NCI-H2171 (cell line): Measurements from ENCODE around the gene DRG2.

Source experiments
- DNase-seq: peaks from one replicate; lab custom pipeline; 2025; lab: John Stamatoyannopoulos, UW

DRG2 gene

DNA sequence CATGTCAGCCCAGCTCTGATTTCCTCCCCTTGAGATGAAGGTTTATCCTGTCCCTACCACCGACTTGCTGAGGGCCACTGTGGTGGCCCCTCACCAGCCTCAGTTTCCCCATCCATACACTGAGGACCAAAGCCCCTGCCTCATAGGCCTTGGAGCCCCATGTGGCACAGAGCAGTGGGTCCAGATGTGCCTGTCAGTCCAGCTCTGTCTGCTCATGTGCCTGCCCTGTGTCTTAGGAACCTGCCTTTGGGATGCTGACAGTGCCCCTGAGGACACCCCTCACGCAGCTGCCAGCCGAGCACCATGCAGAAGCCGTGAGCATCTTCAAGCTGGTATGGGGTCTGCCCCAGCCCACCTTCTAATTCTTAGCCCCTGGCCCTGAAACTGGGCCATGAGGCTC lies 56.5 kb downstream of the DRG2 start:
- no peak for DNase-seq

DNA sequence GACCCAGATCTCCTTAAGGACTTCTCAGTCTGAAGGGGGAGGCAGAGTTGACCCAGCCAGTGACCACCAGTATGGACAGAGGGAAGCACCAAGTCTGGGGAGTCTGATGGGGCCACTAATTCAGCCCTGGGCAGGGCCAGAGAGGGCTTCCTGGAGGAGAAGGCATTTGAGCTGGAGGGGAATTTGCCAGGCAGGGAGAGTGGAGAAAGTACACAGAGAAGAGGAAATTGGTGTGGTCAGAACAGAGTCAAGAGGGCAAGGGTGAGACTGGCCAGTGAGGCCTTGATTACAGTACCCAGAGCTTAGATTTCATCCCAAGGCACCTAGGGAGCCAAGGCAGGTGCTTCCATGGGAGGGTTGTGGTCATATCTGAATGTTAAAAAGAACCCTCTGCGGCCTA lies 57.1 kb downstream of the DRG2 start:
- no peak for DNase-seq

GRCh38 chr17:18145811-18146210 lies 58.1 kb downstream of the DRG2 start:
- no peak for DNase-seq

DNA sequence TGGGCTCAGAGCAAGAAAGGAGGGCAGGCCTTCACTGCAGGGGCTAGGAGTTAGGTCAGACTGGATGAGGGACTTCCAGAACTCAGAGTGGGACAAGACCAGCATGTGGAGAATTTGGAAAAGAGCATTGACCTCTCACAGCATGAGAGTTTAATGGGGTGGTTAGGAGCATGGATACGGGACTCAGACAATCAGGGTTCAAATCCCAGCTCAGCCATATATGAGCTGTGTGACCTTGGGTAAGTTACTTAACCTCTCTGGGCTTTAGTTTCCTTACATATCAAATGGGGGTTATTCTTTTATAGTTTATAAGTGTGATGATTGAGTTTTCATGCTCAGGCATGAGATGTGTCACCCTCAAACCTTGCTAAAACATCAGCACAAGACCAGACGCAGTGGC lies 58.5 kb downstream of the DRG2 start:
- DNase-seq, result no peak

GRCh38 chr17:18146980-18147379 lies 59.2 kb downstream of the DRG2 start:
- DNase-seq, result no peak

GRCh38 chr17:18148586-18148985 lies 60.8 kb downstream of the DRG2 start:
- DNase-seq, result no peak

- no peak for DNase-seq
Observed at GRCh38 chr17:18151290-18151689, 63.5 kb downstream of the DRG2 start.

GRCh38 chr17:18155179-18155578 lies 67.4 kb downstream of the DRG2 start:
- no peak for DNase-seq

GRCh38 chr17:18156171-18156975 lies 68.6 kb downstream of the DRG2 start:
- no peak for DNase-seq

GRCh38 chr17:18156976-18157280 lies 69.2 kb downstream of the DRG2 start:
- no peak for DNase-seq
